Stomach smooth muscle (tissue), 2 donors: ENCODE measurements around the gene LSM11.
A peak's percentile ranks its signal among the peaks of the same experiment; 100 is the strongest.
"Not testable (repeated sequence)": the region's sequence is repeated elsewhere in the genome, so short reads cannot be mapped to it uniquely, and the experiment has no call there.

Experiments
- H3K27ac ChIP-seq: one replicate; pipeline ENCODE4 v1.7.0; 2013; ENCODE audit warnings: mild to moderate bottlenecking, low read length, inconsistent platforms
- H3K27me3 ChIP-seq, 2 donors: one replicate each; pipeline ENCODE4 v1.7.0; 2013; ENCODE audit warnings: low read length in 2 of 2; ENCODE audit not compliant: insufficient read depth in 2 of 2, control insufficient read depth in 1 of 2
- H3K36me3 ChIP-seq, 2 donors: one replicate each; pipeline ENCODE4 v1.7.0; 2013; ENCODE audit warnings: low read length in 2 of 2; ENCODE audit not compliant: control insufficient read depth in 2 of 2, insufficient read depth in 2 of 2
- H3K4me1 ChIP-seq: one replicate; pipeline ENCODE4 v1.7.0; 2013; ENCODE audit warnings: low read length; ENCODE audit not compliant: control insufficient read depth, insufficient read depth
- H3K4me3 ChIP-seq, 2 donors: one replicate each; pipeline ENCODE4 v1.7.0; 2013; ENCODE audit warnings: low read length in 2 of 2
- H3K9ac ChIP-seq, 2 donors: one replicate each; pipeline ENCODE4 v1.7.0; 2013; ENCODE audit warnings: low read length in 2 of 2, mild to moderate bottlenecking in 1 of 2
- H3K9me3 ChIP-seq, 2 donors: one replicate each; pipeline ENCODE4 v1.7.0; 2013; ENCODE audit warnings: low read length in 2 of 2; ENCODE audit not compliant: control insufficient read depth in 2 of 2
- donor health status: healthy.
- donor health status: Pancreatic carcinoma.

LSM11 gene

GRCh38 chr5:157743163-157744050, at the start of gene LSM11:
TSS of gene LSM11 (plus strand) at chr5:157743712. CDS start at chr5:157743751, 39 bp downstream.
- no peaks in the 10 kb centered on the region for H3K9me3 ChIP-seq
- peak within 1 kb of the TSS; percentile 84 to 91 for H3K4me3 ChIP-seq
- peaks cover 8 to 12% of the 10 kb centered on the region in 2 donors for H3K36me3 ChIP-seq
- peaks cover 16% of the 10 kb centered on the region for H3K4me1 ChIP-seq
- peak within 1 kb of the TSS; percentile 83 to 87 for H3K9ac ChIP-seq
- H3K27ac ChIP-seq: peak within 1 kb of the TSS; percentile 53
- no peaks in the 10 kb centered on the region for H3K27me3 ChIP-seq

GRCh38 chr5:157693816-157694215, 49.7 kb upstream of the LSM11 start:
- not testable (repeated sequence) for H3K4me1 ChIP-seq, H3K4me3 ChIP-seq, H3K9me3 ChIP-seq, H3K36me3 ChIP-seq, H3K27me3 ChIP-seq, H3K27ac ChIP-seq, H3K9ac ChIP-seq

GRCh38 chr5:157696154-157696553, 47.4 kb upstream of the LSM11 start:
- not testable (repeated sequence) for H3K9me3 ChIP-seq, H3K27me3 ChIP-seq, H3K4me3 ChIP-seq, H3K27ac ChIP-seq, H3K36me3 ChIP-seq, H3K9ac ChIP-seq, H3K4me1 ChIP-seq

- not testable (repeated sequence) for H3K36me3 ChIP-seq, H3K4me3 ChIP-seq
Measured at GRCh38 chr5:157698674-157699073, 44.8 kb upstream of the LSM11 start.

GRCh38 chr5:157703736-157704135, 39.8 kb upstream of the LSM11 start:
- Histone ChIP-seq H3K36me3 (no peaks in the 10 kb centered on the region), H3K4me1 (no peaks in the 10 kb centered on the region), H3K27me3 (no peaks in the 10 kb centered on the region), H3K9ac (no peak overlapping the region), H3K4me3 (no peak overlapping the region), H3K27ac (no peak overlapping the region), H3K9me3 (no peaks in the 10 kb centered on the region)

More at GRCh38 chr5:157698674-157699073, 44.8 kb upstream of the LSM11 start:
- H3K27me3 ChIP-seq, H3K27ac ChIP-seq, H3K9ac ChIP-seq, H3K4me1 ChIP-seq, H3K9me3 ChIP-seq: not testable (repeated sequence)

GRCh38 chr5:157708866-157709265, 34.6 kb upstream of the LSM11 start:
- no peaks in the 10 kb centered on the region for H3K9me3 ChIP-seq
- H3K4me3 ChIP-seq: no peak overlapping the region
- H3K9ac ChIP-seq: no peak overlapping the region
- H3K4me1 ChIP-seq: no peaks in the 10 kb centered on the region
- H3K27me3 ChIP-seq: no peaks in the 10 kb centered on the region
- no peaks in the 10 kb centered on the region for H3K36me3 ChIP-seq
- no peak overlapping the region for H3K27ac ChIP-seq

- no peak overlapping the region for H3K27ac ChIP-seq
- no peaks in the 10 kb centered on the region for H3K4me1 ChIP-seq
- no peaks in the 10 kb centered on the region for H3K27me3 ChIP-seq
- H3K9ac ChIP-seq: no peak overlapping the region
- no peaks in the 10 kb centered on the region for H3K36me3 ChIP-seq
- no peak overlapping the region for H3K4me3 ChIP-seq
- H3K9me3 ChIP-seq: no peaks in the 10 kb centered on the region
Measured at GRCh38 chr5:157709346-157709745, 34.2 kb upstream of the LSM11 start.

GRCh38 chr5:157710431-157710830, 33.1 kb upstream of the LSM11 start:
- no peaks in the 10 kb centered on the region for H3K36me3 ChIP-seq

GRCh38 chr5:157710882-157711281, 32.6 kb upstream of the LSM11 start:
- Histone ChIP-seq H3K36me3 (no peaks in the 10 kb centered on the region), H3K27ac (no peak overlapping the region), H3K9me3 (no peaks in the 10 kb centered on the region), H3K27me3 (no peaks in the 10 kb centered on the region), H3K9ac (no peak overlapping the region), H3K4me1 (no peaks in the 10 kb centered on the region), H3K4me3 (no peak overlapping the region)

More at GRCh38 chr5:157710431-157710830, 33.1 kb upstream of the LSM11 start:
- Histone ChIP-seq H3K4me3 (no peak overlapping the region), H3K9ac (no peak overlapping the region), H3K9me3 (no peaks in the 10 kb centered on the region), H3K27me3 (no peaks in the 10 kb centered on the region), H3K27ac (no peak overlapping the region), H3K4me1 (no peaks in the 10 kb centered on the region)

- Histone ChIP-seq H3K27ac (no peak overlapping the region), H3K9ac (no peak overlapping the region), H3K4me3 (no peak overlapping the region), H3K36me3 (no peaks in the 10 kb centered on the region), H3K4me1 (no peaks in the 10 kb centered on the region), H3K9me3 (no peaks in the 10 kb centered on the region), H3K27me3 (no peaks in the 10 kb centered on the region)
Measured at GRCh38 chr5:157713830-157714595, 29.5 kb upstream of the LSM11 start.

GRCh38 chr5:157714596-157714864, 29.0 kb upstream of the LSM11 start:
- no peak overlapping the region for H3K4me3 ChIP-seq
- no peaks in the 10 kb centered on the region for H3K36me3 ChIP-seq
- H3K4me1 ChIP-seq: no peaks in the 10 kb centered on the region
- H3K27ac ChIP-seq: no peak overlapping the region
- no peak overlapping the region for H3K9ac ChIP-seq
- H3K9me3 ChIP-seq: no peaks in the 10 kb centered on the region
- no peaks in the 10 kb centered on the region for H3K27me3 ChIP-seq
